Prostate gland (tissue), 2 donors: ENCODE results near the gene SMARCA2.
A peak's percentile ranks its signal among the peaks of the same experiment; 100 is the strongest.

Experiments
- CTCF ChIP-seq, 4 experiments: fragments of 200-600 bp in 2 of 4; fragments of 450-650 bp in 2 of 4; sonication (generic) in 2 of 4; IDR thresholded peaks; 1 replicate in 3 of 4; 2 replicates in 1 of 4; pipeline ENCODE4 v1.5.1; 2016 to 2019; ENCODE audit warnings: antibody characterized with exemption in 4 of 4, mild to moderate bottlenecking in 2 of 4, moderate library complexity in 2 of 4
- POLR2A ChIP-seq: fragments of 450-650 bp; IDR thresholded peaks from one replicate; pipeline ENCODE4 v1.6.1; 2016; ENCODE audit warnings: antibody characterized with exemption, mild to moderate bottlenecking
- POLR2AphosphoS5 ChIP-seq: sonication (generic); formaldehyde crosslinking; IDR thresholded peaks from one replicate; pipeline ENCODE4 v1.6.1; 2017; ENCODE audit warnings: antibody characterized with exemption

- TF ChIP-seq CTCF (IDR thresholded peaks at IDR 0.05): peak in 1 of 4 experiments; percentile 27
- TF ChIP-seq POLR2A: no peak
- no peak for TF ChIP-seq POLR2AphosphoS5
These were observed 213.0 kb downstream of the SMARCA2 start for GRCh38 chr9:2228132-2228531.
